Measurements from ENCODE around the gene SLC25A23. TPM values are rescaled to one million over a fixed set of nuclear protein-coding genes. Genes with fewer than 3 reads are reported as not detected.

Gene SLC25A23
- polyA plus RNA-seq, 2 donors: 43.5 to 66.0 TPM

- peaks cover 0 to 3% of the 10 kb centered on the region in 2 donors for H3K9me3 ChIP-seq (ENCODE audit: control insufficient read depth in 2 of 2, insufficient read depth in 1 of 2, low read depth in 1 of 2, low read length in 1 of 2)
- no peaks in the 10 kb centered on the region for H3K27me3 ChIP-seq (ENCODE audit: control insufficient read depth in 1 of 2, insufficient read depth in 2 of 2, low read length in 2 of 2)
- H3K36me3 ChIP-seq (ENCODE audit: control insufficient read depth in 2 of 2, insufficient read depth in 2 of 2, low read length in 1 of 2): peaks cover 5 to 9% of the 10 kb centered on the region in 2 donors
- H3K27ac ChIP-seq (ENCODE audit: low read depth in 2 of 2, low read length in 1 of 2): no peak overlapping the region
- 95 to 99% methylated on average over 3 of the region's 3 CpGs for whole genome bisulfite sequencing, 2 donors
- H3K4me1 ChIP-seq (ENCODE audit: control insufficient read depth in 2 of 2, insufficient read depth in 2 of 2, low read length in 1 of 2): no peaks in the 10 kb centered on the region
- no peak overlapping the region for H3K4me3 ChIP-seq (ENCODE audit: low read depth in 1 of 2, low read length in 2 of 2)
Observed at GRCh38 chr19:6446452-6446851, 13.1 kb downstream of the SLC25A23 start.

GRCh38 chr19:6443986-6444385 is 15.6 kb downstream of the SLC25A23 start:
- Histone ChIP-seq H3K4me1 (ENCODE audit: control insufficient read depth in 2 of 2, insufficient read depth in 2 of 2, low read length in 1 of 2) (no peaks in the 10 kb centered on the region), H3K9me3 (ENCODE audit: control insufficient read depth in 2 of 2, insufficient read depth in 1 of 2, low read depth in 1 of 2, low read length in 1 of 2) (peaks cover 0 to 3% of the 10 kb centered on the region in 2 donors), H3K4me3 (ENCODE audit: low read depth in 1 of 2, low read length in 2 of 2) (no peak overlapping the region), H3K27me3 (ENCODE audit: control insufficient read depth in 1 of 2, insufficient read depth in 2 of 2, low read length in 2 of 2) (no peaks in the 10 kb centered on the region), H3K36me3 (ENCODE audit: control insufficient read depth in 2 of 2, insufficient read depth in 2 of 2, low read length in 1 of 2) (peaks cover 5 to 6% of the 10 kb centered on the region in 2 donors), H3K27ac (ENCODE audit: low read depth in 2 of 2, low read length in 1 of 2) (no peak overlapping the region)
- 90 to 93% methylated on average over 13 of the region's 13 CpGs for WGBS, 2 donors

- Histone ChIP-seq H3K4me1 (ENCODE audit: control insufficient read depth in 2 of 2, insufficient read depth in 2 of 2, low read length in 1 of 2) (no peaks in the 10 kb centered on the region), H3K27ac (ENCODE audit: low read depth in 2 of 2, low read length in 1 of 2) (no peak overlapping the region), H3K4me3 (ENCODE audit: low read depth in 1 of 2, low read length in 2 of 2) (no peak overlapping the region), H3K36me3 (ENCODE audit: control insufficient read depth in 2 of 2, insufficient read depth in 2 of 2, low read length in 1 of 2) (peaks cover 5 to 6% of the 10 kb centered on the region in 2 donors), H3K27me3 (ENCODE audit: control insufficient read depth in 1 of 2, insufficient read depth in 2 of 2, low read length in 2 of 2) (no peaks in the 10 kb centered on the region), H3K9me3 (ENCODE audit: control insufficient read depth in 2 of 2, insufficient read depth in 1 of 2, low read depth in 1 of 2, low read length in 1 of 2) (peaks cover 0 to 3% of the 10 kb centered on the region in 2 donors)
- 73 to 87% methylated on average over 13 of the region's 13 CpGs for WGBS, 2 donors
Observed at GRCh38 chr19:6442087-6442688, 17.4 kb downstream of the SLC25A23 start.

GRCh38 chr19:6440905-6441304 is 18.7 kb downstream of the SLC25A23 start:
- WGBS, 2 donors: 81 to 87% methylated on average over 3 of the region's 3 CpGs
- Histone ChIP-seq H3K36me3 (ENCODE audit: control insufficient read depth in 2 of 2, insufficient read depth in 2 of 2, low read length in 1 of 2) (peaks cover 5 to 6% of the 10 kb centered on the region in 2 donors), H3K27ac (ENCODE audit: low read depth in 2 of 2, low read length in 1 of 2) (no peak overlapping the region), H3K9me3 (ENCODE audit: control insufficient read depth in 2 of 2, insufficient read depth in 1 of 2, low read depth in 1 of 2, low read length in 1 of 2) (peaks cover 0 to 3% of the 10 kb centered on the region in 2 donors), H3K27me3 (ENCODE audit: control insufficient read depth in 1 of 2, insufficient read depth in 2 of 2, low read length in 2 of 2) (no peaks in the 10 kb centered on the region), H3K4me3 (ENCODE audit: low read depth in 1 of 2, low read length in 2 of 2) (no peak overlapping the region), H3K4me1 (ENCODE audit: control insufficient read depth in 2 of 2, insufficient read depth in 2 of 2, low read length in 1 of 2) (no peaks in the 10 kb centered on the region)

GRCh38 chr19:6439743-6440142 is 19.8 kb downstream of the SLC25A23 start:
- H3K4me3 ChIP-seq (ENCODE audit: low read depth in 1 of 2, low read length in 2 of 2): no peak overlapping the region
- no peaks in the 10 kb centered on the region for H3K27me3 ChIP-seq (ENCODE audit: control insufficient read depth in 1 of 2, insufficient read depth in 2 of 2, low read length in 2 of 2)
- H3K36me3 ChIP-seq (ENCODE audit: control insufficient read depth in 2 of 2, insufficient read depth in 2 of 2, low read length in 1 of 2): peaks cover 0 to 5% of the 10 kb centered on the region in 2 donors
- H3K9me3 ChIP-seq (ENCODE audit: control insufficient read depth in 2 of 2, insufficient read depth in 1 of 2, low read depth in 1 of 2, low read length in 1 of 2): no peaks in the 10 kb centered on the region
- 83 to 94% methylated on average over 4 of the region's 4 CpGs for WGBS, 2 donors
- no peak overlapping the region for H3K27ac ChIP-seq (ENCODE audit: low read depth in 2 of 2, low read length in 1 of 2)
- H3K4me1 ChIP-seq (ENCODE audit: control insufficient read depth in 2 of 2, insufficient read depth in 2 of 2, low read length in 1 of 2): no peaks in the 10 kb centered on the region

GRCh38 chr19:6433663-6434062 is 25.9 kb downstream of the SLC25A23 start, which contains the start of gene SLC25A41:
Gene SLC25A41 (minus strand): TSS chr19:6433763. CDS start chr19:6433693, 70 bp downstream.
- Histone ChIP-seq H3K4me1 (ENCODE audit: control insufficient read depth in 2 of 2, insufficient read depth in 2 of 2, low read length in 1 of 2) (no peaks in the 10 kb centered on the region), H3K9me3 (ENCODE audit: control insufficient read depth in 2 of 2, insufficient read depth in 1 of 2, low read depth in 1 of 2, low read length in 1 of 2) (no peaks in the 10 kb centered on the region), H3K27ac (ENCODE audit: low read depth in 2 of 2, low read length in 1 of 2) (no peak within 1 kb of the TSS), H3K27me3 (ENCODE audit: control insufficient read depth in 1 of 2, insufficient read depth in 2 of 2, low read length in 2 of 2) (no peaks in the 10 kb centered on the region), H3K4me3 (ENCODE audit: low read depth in 1 of 2, low read length in 2 of 2) (no peak within 1 kb of the TSS), H3K36me3 (ENCODE audit: control insufficient read depth in 2 of 2, insufficient read depth in 2 of 2, low read length in 1 of 2) (no peaks in the 10 kb centered on the region)
- 92 to 93% methylated on average over 10 of the region's 10 CpGs for WGBS, 2 donors

GRCh38 chr19:6433165-6433564 is 26.4 kb downstream of the SLC25A23 start:
- Histone ChIP-seq H3K27ac (ENCODE audit: low read depth in 2 of 2, low read length in 1 of 2) (no peak overlapping the region), H3K36me3 (ENCODE audit: control insufficient read depth in 2 of 2, insufficient read depth in 2 of 2, low read length in 1 of 2) (no peaks in the 10 kb centered on the region), H3K27me3 (ENCODE audit: control insufficient read depth in 1 of 2, insufficient read depth in 2 of 2, low read length in 2 of 2) (no peaks in the 10 kb centered on the region), H3K4me1 (ENCODE audit: control insufficient read depth in 2 of 2, insufficient read depth in 2 of 2, low read length in 1 of 2) (no peaks in the 10 kb centered on the region), H3K4me3 (ENCODE audit: low read depth in 1 of 2, low read length in 2 of 2) (no peak overlapping the region), H3K9me3 (ENCODE audit: control insufficient read depth in 2 of 2, insufficient read depth in 1 of 2, low read depth in 1 of 2, low read length in 1 of 2) (no peaks in the 10 kb centered on the region)
- WGBS, 2 donors: 87 to 90% methylated on average over 11 of the region's 11 CpGs

GRCh38 chr19:6431891-6432290 is 27.7 kb downstream of the SLC25A23 start:
- H3K27me3 ChIP-seq (ENCODE audit: control insufficient read depth in 1 of 2, insufficient read depth in 2 of 2, low read length in 2 of 2): no peaks in the 10 kb centered on the region
- H3K27ac ChIP-seq (ENCODE audit: low read depth in 2 of 2, low read length in 1 of 2): no peak overlapping the region
- no peaks in the 10 kb centered on the region for H3K9me3 ChIP-seq (ENCODE audit: control insufficient read depth in 2 of 2, insufficient read depth in 1 of 2, low read depth in 1 of 2, low read length in 1 of 2)
- no peaks in the 10 kb centered on the region for H3K4me1 ChIP-seq (ENCODE audit: control insufficient read depth in 2 of 2, insufficient read depth in 2 of 2, low read length in 1 of 2)
- no peaks in the 10 kb centered on the region for H3K36me3 ChIP-seq (ENCODE audit: control insufficient read depth in 2 of 2, insufficient read depth in 2 of 2, low read length in 1 of 2)
- H3K4me3 ChIP-seq (ENCODE audit: low read depth in 1 of 2, low read length in 2 of 2): no peak overlapping the region
- WGBS, 2 donors: 93 to 94% methylated on average over 11 of the region's 11 CpGs

- WGBS, 2 donors: 66 to 67% methylated on average over 20 of the region's 20 CpGs
- Histone ChIP-seq H3K27ac (ENCODE audit: low read depth in 2 of 2, low read length in 1 of 2) (no peak overlapping the region), H3K36me3 (ENCODE audit: control insufficient read depth in 2 of 2, insufficient read depth in 2 of 2, low read length in 1 of 2) (no peaks in the 10 kb centered on the region), H3K9me3 (ENCODE audit: control insufficient read depth in 2 of 2, insufficient read depth in 1 of 2, low read depth in 1 of 2, low read length in 1 of 2) (no peaks in the 10 kb centered on the region), H3K4me3 (ENCODE audit: low read depth in 1 of 2, low read length in 2 of 2) (no peak overlapping the region), H3K27me3 (ENCODE audit: control insufficient read depth in 1 of 2, insufficient read depth in 2 of 2, low read length in 2 of 2) (no peaks in the 10 kb centered on the region), H3K4me1 (ENCODE audit: control insufficient read depth in 2 of 2, insufficient read depth in 2 of 2, low read length in 1 of 2) (peaks cover 0 to 3% of the 10 kb centered on the region in 2 donors)
Observed at GRCh38 chr19:6429419-6430221, 30.0 kb downstream of the SLC25A23 start.
